GM18498 (cell line): ENCODE data around the gene DMAC2L.
"Not testable (repeated sequence)": the region's sequence is repeated elsewhere in the genome, so short reads cannot be mapped to it uniquely, and the experiment has no call there.

Experiments used
- ATAC-seq: cut with Tn5 transposase; IDR thresholded peaks from one replicate; pipeline ENCODE4 v1.9.1; 2021; ENCODE audit warnings: mild to moderate bottlenecking, moderate library complexity; ENCODE audit not compliant: unreplicated experiment

Gene DMAC2L

GRCh38 chr14:50354527-50354926, 42.4 kb downstream of the DMAC2L start:
- ATAC-seq: no peak

- no peak for ATAC-seq
Measured at GRCh38 chr14:50355692-50356091, 43.6 kb downstream of the DMAC2L start.

- ATAC-seq: not testable (repeated sequence)
Measured at GRCh38 chr14:50356283-50356682, 44.2 kb downstream of the DMAC2L start.

- no peak for ATAC-seq
Measured at GRCh38 chr14:50357124-50357523, 45.0 kb downstream of the DMAC2L start.

GRCh38 chr14:50357753-50358395, 45.8 kb downstream of the DMAC2L start:
- no peak for ATAC-seq

- no peak for ATAC-seq
Measured at GRCh38 chr14:50359631-50360030, 47.5 kb downstream of the DMAC2L start.

- no peak for ATAC-seq
Measured at GRCh38 chr14:50360093-50360492, 48.0 kb downstream of the DMAC2L start.

- ATAC-seq: no peak
Measured at GRCh38 chr14:50360851-50361250, 48.7 kb downstream of the DMAC2L start.

GRCh38 chr14:50361473-50362403, 49.6 kb downstream of the DMAC2L start:
- not testable (repeated sequence) for ATAC-seq

GRCh38 chr14:50362764-50363713, 50.9 kb downstream of the DMAC2L start:
- peak; percentile 18 for ATAC-seq

GRCh38 chr14:50363714-50364111, 51.6 kb downstream of the DMAC2L start:
- peak; percentile 97 for ATAC-seq

GRCh38 chr14:50364792-50365191, 52.7 kb downstream of the DMAC2L start:
- ATAC-seq: no peak

- ATAC-seq: not testable (repeated sequence)
Measured at GRCh38 chr14:50365572-50365971, 53.4 kb downstream of the DMAC2L start.

GRCh38 chr14:50366115-50366514, 54.0 kb downstream of the DMAC2L start:
- ATAC-seq: no peak

- no peak for ATAC-seq
Measured at GRCh38 chr14:50366589-50366988, 54.5 kb downstream of the DMAC2L start.

GRCh38 chr14:50371546-50371945, 59.4 kb downstream of the DMAC2L start:
- ATAC-seq: no peak

GRCh38 chr14:50373959-50374358, 61.8 kb downstream of the DMAC2L start:
- ATAC-seq: no peak

GRCh38 chr14:50375760-50376159, 63.6 kb downstream of the DMAC2L start:
- ATAC-seq: no peak
